AG04449 (cell line): ENCODE data around the gene PDGFD.

Experiments
- CTCF ChIA-PET: fragments of 350-600 bp; formaldehyde crosslinking; extraction: SDS; loops from one replicate; lab custom pipeline; 2021; ENCODE audit warnings: antibody characterized with exemption; lab: Yijun Ruan, JAX
- POLR2A ChIA-PET: fragments of 400-600, 350-600 bp; formaldehyde crosslinking; extraction: SDS; loops from one replicate; lab custom pipeline; 2020; ENCODE audit warnings: antibody characterized with exemption, inconsistent platforms; lab: Yijun Ruan, JAX
- DNase-seq: peaks from one replicate; pipeline ENCODE4 v3.0.0-alpha.2; 2010; ENCODE audit warnings: low read depth, low spot score
- H3K4me3 ChIP-seq: 2 replicates; pipeline ENCODE4 v1.5.1; 2011; ENCODE audit warnings: low read depth, mild to moderate bottlenecking, control low read depth, low read length
- TF ChIP-seq, protein P1 (sequence below): IDR thresholded peaks from one replicate; pipeline ENCODE4 v1.5.1; 2011; ENCODE audit warnings: mild to moderate bottlenecking, moderate library complexity, low read length, control low read depth, inconsistent platforms; ENCODE audit not compliant: insufficient read depth; ENCODE audit errors: missing control alignments

Gene PDGFD

DNA sequence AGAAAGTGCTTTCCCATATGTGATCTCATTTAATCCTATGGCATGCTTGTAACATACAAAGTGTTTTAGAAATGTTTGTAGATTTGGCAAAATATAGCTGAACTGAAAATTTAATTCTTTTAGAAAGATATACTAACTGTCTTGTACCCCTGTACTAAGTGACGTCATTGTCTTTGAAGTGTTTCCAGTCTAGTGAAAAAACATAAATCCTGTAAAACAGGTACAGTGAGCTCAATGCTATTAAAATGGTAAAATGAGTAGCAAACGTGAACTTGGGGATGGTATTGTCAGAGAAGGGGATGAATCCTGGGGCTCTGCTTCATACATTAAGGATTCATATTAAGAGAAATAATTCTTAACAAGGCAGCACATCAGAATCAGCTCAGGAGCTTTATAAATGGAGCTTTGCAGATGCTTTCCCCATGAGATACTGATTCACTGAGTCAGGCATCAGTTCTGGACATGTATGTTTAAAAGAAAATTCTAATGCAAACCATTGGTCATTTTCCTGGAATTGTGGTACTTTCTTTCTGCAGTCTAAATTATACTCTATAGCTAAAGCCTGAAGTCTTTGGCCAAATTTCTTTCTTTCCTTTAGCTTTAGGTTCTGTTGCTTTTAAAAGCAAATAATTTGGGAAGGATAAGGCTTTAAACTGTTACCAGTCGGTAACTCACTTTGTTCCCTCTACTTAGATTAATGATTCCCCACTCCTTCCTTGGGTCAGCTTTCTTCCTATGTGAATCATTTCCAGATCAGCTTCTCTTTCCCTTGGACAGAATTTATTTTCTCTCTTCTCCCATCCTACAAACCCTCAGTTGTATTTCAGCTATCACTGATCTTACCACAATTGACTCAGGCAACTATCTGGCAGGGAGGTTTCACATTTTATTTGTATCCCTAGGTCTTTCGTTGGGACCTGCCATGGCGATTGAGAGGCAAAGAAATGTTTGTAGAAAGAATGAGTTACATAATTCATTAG lies 185.0 kb downstream of the PDGFD start:
- TF ChIP-seq, protein P1, sequence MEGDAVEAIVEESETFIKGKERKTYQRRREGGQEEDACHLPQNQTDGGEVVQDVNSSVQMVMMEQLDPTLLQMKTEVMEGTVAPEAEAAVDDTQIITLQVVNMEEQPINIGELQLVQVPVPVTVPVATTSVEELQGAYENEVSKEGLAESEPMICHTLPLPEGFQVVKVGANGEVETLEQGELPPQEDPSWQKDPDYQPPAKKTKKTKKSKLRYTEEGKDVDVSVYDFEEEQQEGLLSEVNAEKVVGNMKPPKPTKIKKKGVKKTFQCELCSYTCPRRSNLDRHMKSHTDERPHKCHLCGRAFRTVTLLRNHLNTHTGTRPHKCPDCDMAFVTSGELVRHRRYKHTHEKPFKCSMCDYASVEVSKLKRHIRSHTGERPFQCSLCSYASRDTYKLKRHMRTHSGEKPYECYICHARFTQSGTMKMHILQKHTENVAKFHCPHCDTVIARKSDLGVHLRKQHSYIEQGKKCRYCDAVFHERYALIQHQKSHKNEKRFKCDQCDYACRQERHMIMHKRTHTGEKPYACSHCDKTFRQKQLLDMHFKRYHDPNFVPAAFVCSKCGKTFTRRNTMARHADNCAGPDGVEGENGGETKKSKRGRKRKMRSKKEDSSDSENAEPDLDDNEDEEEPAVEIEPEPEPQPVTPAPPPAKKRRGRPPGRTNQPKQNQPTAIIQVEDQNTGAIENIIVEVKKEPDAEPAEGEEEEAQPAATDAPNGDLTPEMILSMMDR, result no peak
- no peak overlapping the region for H3K4me3 ChIP-seq
- ChIA-PET CTCF (interaction anchor here (1.2 to 1.7 kb wide), 2 partner anchors 10 to 296 kb away, joined by 3 to 4 read pairs; no protein-coding TSS in a partner anchor), POLR2A (no interaction called here)
- DNase-seq, result no peak

DNA sequence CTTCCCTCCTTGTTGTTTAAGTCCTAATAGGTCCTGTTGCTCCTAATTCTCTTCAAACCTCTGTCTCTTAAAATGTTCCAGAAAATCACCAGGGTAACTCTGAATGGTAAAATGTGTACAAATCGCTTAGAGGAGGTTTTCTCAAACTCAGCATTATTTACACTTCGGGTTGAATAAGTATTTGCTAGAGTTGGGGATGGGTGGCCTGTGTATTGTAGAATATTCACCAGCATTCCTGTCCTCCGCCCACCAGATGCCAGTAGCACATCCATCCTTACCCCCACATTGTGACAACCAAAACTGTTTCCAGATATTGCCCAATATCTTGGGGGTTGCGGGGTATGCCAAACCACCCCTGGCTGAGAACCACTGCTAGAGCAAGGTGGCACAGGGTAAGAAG lies 191.9 kb downstream of the PDGFD start:
- POLR2A ChIA-PET, result no interaction called here
- TF ChIP-seq, protein P1, result no peak
- CTCF ChIA-PET, result no interaction called here
- no peak overlapping the region for H3K4me3 ChIP-seq
- no peak for DNase-seq

DNA sequence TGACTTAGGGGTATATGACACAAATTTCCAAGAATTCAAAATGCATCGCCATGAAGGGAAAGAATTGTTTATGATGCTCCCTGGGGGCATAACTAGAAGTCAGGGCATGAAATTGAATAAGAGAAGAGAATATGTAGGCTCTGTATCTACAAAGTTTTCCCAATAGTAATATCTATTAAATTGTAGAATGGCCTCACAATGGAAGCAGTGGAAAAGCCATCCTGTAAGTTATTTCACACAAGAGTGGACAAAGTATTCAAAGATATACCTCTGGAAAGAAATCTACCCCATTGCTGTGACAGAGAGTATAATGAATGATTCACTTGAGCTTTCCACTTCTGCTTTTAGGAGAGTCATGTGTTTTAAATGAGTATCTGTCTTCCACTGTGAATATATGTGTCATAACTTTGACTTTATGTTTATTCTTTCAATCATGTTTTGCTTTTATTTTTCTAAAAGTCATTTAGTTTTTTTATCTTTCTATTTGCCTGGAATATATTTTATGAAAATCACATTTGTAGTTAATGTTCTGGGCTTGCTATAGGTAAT lies 193.2 kb downstream of the PDGFD start:
- H3K4me3 ChIP-seq, result no peak overlapping the region
- ChIA-PET POLR2A (no interaction called here), CTCF (no interaction called here)
- TF ChIP-seq, protein P1, result no peak
- no peak for DNase-seq

DNA sequence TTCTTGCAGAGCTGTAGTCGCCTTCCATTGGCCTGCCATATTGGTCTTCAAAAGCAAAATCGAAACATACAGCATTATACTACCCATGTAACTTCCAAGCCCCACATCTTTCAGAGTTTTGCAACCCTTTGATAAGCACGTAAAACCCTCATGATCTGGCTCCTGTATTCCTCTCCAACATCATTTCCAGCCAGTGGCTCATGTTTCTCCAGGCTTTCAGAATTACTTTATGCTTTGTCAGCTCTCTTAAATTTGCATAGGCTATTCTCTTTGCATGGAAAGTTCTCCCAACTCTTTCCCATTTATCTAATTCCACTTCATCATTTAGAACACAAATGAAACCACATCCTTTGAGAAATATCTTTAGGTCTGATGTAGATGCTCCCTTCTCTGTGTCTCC lies 195.3 kb downstream of the PDGFD start:
- no peak overlapping the region for H3K4me3 ChIP-seq
- TF ChIP-seq, protein P1, result no peak
- POLR2A ChIA-PET, result no interaction called here
- no peak for DNase-seq
- CTCF ChIA-PET, result interaction anchor here (1.2 kb wide), 1 partner anchor 11 kb away, joined by 3 read pairs; no protein-coding TSS in a partner anchor

DNA sequence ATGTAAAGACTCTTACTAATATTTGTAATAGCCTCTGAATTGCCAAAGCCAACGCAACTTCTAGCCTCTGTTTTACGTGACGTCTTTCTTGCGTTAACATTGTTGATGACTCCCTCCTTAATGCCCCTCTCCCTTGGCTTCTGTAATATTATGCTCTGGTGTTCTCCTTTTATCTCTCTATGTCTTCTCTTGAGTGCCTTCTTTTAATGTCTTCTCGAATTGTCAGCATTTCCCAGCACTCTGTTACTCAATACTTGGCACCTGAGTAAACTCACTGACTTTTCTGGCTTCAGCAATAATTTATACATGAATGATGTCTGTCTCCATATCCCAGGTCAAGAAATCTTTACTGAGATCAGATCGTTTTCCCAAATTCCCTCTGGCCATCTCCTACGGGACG lies 196.0 kb downstream of the PDGFD start:
- TF ChIP-seq, protein P1, result no peak
- POLR2A ChIA-PET, result no interaction called here
- CTCF ChIA-PET, result no interaction called here
- DNase-seq, result no peak
- H3K4me3 ChIP-seq, result no peak overlapping the region

DNA sequence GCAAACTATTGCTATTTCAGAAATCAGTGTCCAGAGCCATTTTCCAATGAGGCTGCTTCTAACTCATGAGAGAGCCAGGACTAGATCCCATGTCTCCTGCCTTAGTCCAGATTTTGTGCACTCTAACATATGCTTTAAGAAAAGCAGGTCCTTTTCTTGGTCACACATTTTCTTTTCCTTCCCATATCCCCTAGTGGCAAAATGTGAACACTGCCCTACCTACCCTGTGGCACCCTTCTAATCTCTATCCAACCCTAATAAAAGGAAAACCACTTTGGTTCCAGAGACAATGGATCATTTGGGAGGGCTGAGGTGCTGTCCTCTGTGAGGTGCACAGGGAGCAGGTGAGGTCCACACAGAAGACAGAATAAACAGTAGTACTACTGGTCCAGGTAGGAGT lies 199.6 kb downstream of the PDGFD start:
- H3K4me3 ChIP-seq, result no peak overlapping the region
- ChIA-PET POLR2A (no interaction called here), CTCF (no interaction called here)
- no peak for DNase-seq
- TF ChIP-seq, protein P1, result no peak
